Esophagus muscularis mucosa (tissue), 4 donors: Measurements from ENCODE around the gene AFF3. TPM values are rescaled to one million over a fixed set of nuclear protein-coding genes. Genes with fewer than 3 reads are reported as not detected.
A peak's percentile ranks its signal among the peaks of the same experiment; 100 is the strongest.
"Not testable (repeated sequence)": the region's sequence is repeated elsewhere in the genome, so short reads cannot be mapped to it uniquely, and the experiment has no call there.

Experiments
- DNase-seq: peaks from one replicate; pipeline ENCODE4 v3.0.0-alpha.2; 2017; ENCODE audit errors: extremely low spot score
- H3K27ac ChIP-seq, 4 donors: fragments of 200-600 bp; sonication (generic); replicated peaks in 1 of 4; 1 replicate in 3 of 4; 2 replicates in 1 of 4; pipeline ENCODE4 v1.5.1; 2016 to 2019; ENCODE audit warnings: mild to moderate bottlenecking in 1 of 4
- H3K27me3 ChIP-seq, 4 donors: fragments of 200-600 bp; sonication (generic); one replicate each; pipeline versions ENCODE4 v1.5.1 to v1.6.0; 2016 to 2019
- H3K36me3 ChIP-seq, 4 donors: fragments of 200-600 bp; sonication (generic); one replicate each; pipeline ENCODE4 v1.5.1; 2016 to 2019
- H3K4me1 ChIP-seq, 4 donors: fragments of 200-600 bp; sonication (generic); one replicate each; pipeline ENCODE4 v1.5.1; 2016 to 2019
- H3K4me3 ChIP-seq, 4 donors: fragments of 200-600 bp; sonication (generic); 1 replicate in 2 of 4; 2 replicates in 2 of 4; pipeline ENCODE4 v1.5.1; 2016 to 2019; ENCODE audit warnings: mild to moderate bottlenecking in 4 of 4, moderate library complexity in 1 of 4
- H3K9me3 ChIP-seq, 4 donors: fragments of 200-600 bp; sonication (generic); 1 replicate in 3 of 4; 2 replicates in 1 of 4; pipeline ENCODE4 v1.5.1; 2016 to 2019
- EP300 ChIP-seq: sonication (generic); formaldehyde crosslinking; IDR thresholded peaks from one replicate; pipeline ENCODE4 v1.6.1; 2017; ENCODE audit warnings: antibody characterized with exemption
- POLR2A ChIP-seq: fragments of 450-650 bp; IDR thresholded peaks from one replicate; pipeline ENCODE4 v1.6.1; 2017; ENCODE audit warnings: antibody characterized with exemption, moderate library complexity, mild to moderate bottlenecking, low read depth
- POLR2AphosphoS5 ChIP-seq, 2 donors: sonication (generic); formaldehyde crosslinking; IDR thresholded peaks; one replicate each; pipeline ENCODE4 v1.6.1; 2017; ENCODE audit warnings: antibody characterized with exemption in 2 of 2
- WGBS: methylation state at CpG from one replicate; pipeline ENCODE4 v1.1.5; 2018; 5-methylcytosine and 5-hydroxymethylcytosine counted together
- intact Hi-C: fragments of 100-400 bp; cut with DNase I; formaldehyde crosslinking; loops from one replicate; pipeline ENCODE4 v1.15.1; 2023
- total RNA-seq, 4 donors: library from RNA; depleted of rRNA; stranded (reverse); fragments of >200 nt; gene quantifications; one replicate each; pipeline versions ENCODE4 v1.1.0 to v1.2.1, GENCODE V29; 2016
- TF ChIP-seq, protein P1 (sequence below), 3 experiments: fragments of 200-600 bp in 2 of 3; fragments of 450-650 bp in 1 of 3; sonication (generic) in 2 of 3; IDR thresholded peaks; one replicate each; pipeline ENCODE4 v1.5.1; 2017 to 2019; ENCODE audit warnings: antibody characterized with exemption in 3 of 3, mild to moderate bottlenecking in 2 of 3, moderate library complexity in 1 of 3

AFF3 gene
- total RNA-seq, 4 donors from 2014 or later = 36.4 to 99.5 (median 56.9) TPM

DNA sequence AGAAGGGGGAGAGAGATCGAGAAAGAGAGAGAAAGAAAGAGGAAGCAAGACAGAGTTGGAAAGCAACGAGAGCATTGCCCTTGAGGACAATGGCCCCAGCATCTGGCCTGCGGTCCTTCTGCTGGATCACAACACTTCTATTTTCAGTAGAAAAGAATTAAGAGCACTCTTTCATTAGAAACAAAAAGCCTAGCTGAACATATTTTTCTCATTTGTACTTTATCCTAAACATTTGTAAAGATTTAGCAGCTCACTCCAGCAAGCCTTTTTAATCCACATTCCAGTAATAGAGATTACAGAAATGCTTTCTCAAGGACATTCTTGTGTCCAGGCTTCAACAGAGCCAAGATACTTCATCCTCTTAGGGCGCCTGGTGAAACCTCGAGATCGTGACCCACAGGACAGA lies 31.6 kb upstream of the AFF3 start:
- H3K4me1 ChIP-seq = peaks cover 0 to 11% (median 3%) of the 10 kb centered on the region in 4 donors
- H3K27ac ChIP-seq = peak overlapping the region in 3 of 4 donors; percentile 22 to 66 (median 40)
- no peak for TF ChIP-seq EP300
- TF ChIP-seq POLR2A = no peak
- TF ChIP-seq POLR2AphosphoS5 (IDR thresholded peaks at IDR 0.05) = no peak
- TF ChIP-seq, protein P1, sequence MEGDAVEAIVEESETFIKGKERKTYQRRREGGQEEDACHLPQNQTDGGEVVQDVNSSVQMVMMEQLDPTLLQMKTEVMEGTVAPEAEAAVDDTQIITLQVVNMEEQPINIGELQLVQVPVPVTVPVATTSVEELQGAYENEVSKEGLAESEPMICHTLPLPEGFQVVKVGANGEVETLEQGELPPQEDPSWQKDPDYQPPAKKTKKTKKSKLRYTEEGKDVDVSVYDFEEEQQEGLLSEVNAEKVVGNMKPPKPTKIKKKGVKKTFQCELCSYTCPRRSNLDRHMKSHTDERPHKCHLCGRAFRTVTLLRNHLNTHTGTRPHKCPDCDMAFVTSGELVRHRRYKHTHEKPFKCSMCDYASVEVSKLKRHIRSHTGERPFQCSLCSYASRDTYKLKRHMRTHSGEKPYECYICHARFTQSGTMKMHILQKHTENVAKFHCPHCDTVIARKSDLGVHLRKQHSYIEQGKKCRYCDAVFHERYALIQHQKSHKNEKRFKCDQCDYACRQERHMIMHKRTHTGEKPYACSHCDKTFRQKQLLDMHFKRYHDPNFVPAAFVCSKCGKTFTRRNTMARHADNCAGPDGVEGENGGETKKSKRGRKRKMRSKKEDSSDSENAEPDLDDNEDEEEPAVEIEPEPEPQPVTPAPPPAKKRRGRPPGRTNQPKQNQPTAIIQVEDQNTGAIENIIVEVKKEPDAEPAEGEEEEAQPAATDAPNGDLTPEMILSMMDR (IDR thresholded peaks at IDR 0.05) = no peak
- intact Hi-C loops = no loop called here
- H3K4me3 ChIP-seq = no peak overlapping the region
- H3K27me3 ChIP-seq = no peaks in the 10 kb centered on the region
- no peaks in the 10 kb centered on the region for H3K9me3 ChIP-seq
- WGBS = 48% methylated on average over 6 of the region's 6 CpGs
- DNase-seq = no peak
- no peaks in the 10 kb centered on the region for H3K36me3 ChIP-seq

DNA sequence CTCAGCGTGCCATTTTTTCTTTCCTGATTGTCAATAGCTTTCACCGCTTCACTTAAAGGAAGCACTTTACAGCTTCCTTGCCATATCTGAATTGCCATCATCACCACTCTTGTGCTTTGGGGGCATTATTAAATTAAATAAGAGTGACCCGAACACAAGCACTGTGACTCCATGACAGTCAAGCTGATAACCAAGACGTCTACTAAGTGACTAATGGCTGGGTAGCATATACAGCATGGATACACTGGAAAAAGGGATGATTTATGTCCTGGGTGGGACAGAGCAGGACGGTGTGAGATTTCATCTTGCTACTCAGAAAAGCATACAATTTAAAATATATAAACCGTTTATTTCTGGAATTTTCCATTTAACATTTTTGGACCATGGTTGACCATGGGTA lies 24.3 kb upstream of the AFF3 start:
- intact Hi-C loops = no loop called here
- WGBS = 87% methylated on average over 6 of the region's 6 CpGs

DNA sequence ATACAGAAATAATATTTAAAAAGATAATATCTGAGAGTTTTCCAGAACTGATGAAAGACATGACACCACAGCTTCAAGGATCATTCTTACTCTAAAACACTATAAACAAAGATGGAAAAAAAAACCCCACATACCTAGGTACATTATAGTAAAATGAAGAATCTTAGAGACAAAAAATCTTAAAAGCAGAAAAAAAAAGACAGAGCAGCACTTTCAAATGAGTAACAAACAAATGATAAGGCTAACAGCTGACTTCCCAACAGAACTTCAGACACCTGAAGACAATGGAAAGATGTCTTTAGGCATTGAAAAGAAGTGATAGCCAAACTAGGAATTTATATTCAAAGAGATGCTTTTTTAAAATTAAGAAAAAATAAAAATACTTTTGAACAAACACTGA lies 21.2 kb upstream of the AFF3 start:
- H3K4me3 ChIP-seq = no peak overlapping the region
- no peak for DNase-seq
- no peaks in the 10 kb centered on the region for H3K27me3 ChIP-seq
- H3K9me3 ChIP-seq = peaks cover 0 to 8% (median 0%) of the 10 kb centered on the region in 4 donors
- TF ChIP-seq, protein P1 (IDR thresholded peaks at IDR 0.05) = no peak
- TF ChIP-seq POLR2A = no peak
- no peaks in the 10 kb centered on the region for H3K4me1 ChIP-seq
- intact Hi-C loops = no loop called here
- H3K36me3 ChIP-seq = no peaks in the 10 kb centered on the region
- no peak overlapping the region for H3K27ac ChIP-seq

More for the DNA sequence above, 24.3 kb upstream of the AFF3 start:
- Histone ChIP-seq H3K36me3 (no peaks in the 10 kb centered on the region), H3K4me3 (no peak overlapping the region), H3K27me3 (no peaks in the 10 kb centered on the region), H3K4me1 (no peaks in the 10 kb centered on the region), H3K27ac (no peak overlapping the region), H3K9me3 (peaks cover 0 to 8% (median 0%) of the 10 kb centered on the region in 4 donors)
- no peak for DNase-seq
- TF ChIP-seq POLR2AphosphoS5 (IDR thresholded peaks at IDR 0.05) (no peak), POLR2A (no peak), EP300 (no peak)
- TF ChIP-seq, protein P1 (IDR thresholded peaks at IDR 0.05) = no peak

DNA sequence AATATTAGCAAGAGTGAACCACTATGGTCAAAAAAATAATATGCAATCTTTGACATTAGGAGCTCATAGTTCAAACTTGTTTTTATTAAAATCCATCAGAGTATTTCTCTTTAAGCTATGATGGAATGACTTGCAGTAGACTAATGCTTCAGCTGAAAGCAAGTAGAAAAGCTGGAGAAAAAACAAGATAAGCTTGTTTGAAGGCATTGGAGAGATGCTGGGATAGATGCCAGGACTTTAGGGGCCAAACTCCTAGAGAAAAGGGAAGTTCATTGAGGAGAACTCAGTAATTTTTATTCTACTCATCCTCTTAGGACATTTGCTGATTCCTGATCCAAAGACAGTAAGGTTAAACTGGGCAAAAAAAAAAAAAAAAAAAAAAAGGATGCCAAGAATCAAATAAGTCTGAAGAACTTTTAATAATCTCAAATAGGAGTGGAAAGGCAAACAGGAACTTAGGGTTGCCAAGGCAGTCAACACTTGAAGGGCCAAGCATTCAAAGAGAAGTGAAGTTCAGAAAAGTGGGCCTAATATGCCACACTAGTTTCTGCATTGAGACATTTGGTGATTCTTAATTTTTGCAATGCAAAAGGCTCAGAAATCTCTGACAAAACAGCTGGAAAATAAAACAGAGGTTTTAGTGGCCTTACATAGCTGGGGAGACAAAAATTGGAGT lies 19.7 kb upstream of the AFF3 start:
- H3K36me3 ChIP-seq = no peaks in the 10 kb centered on the region
- intact Hi-C loops = no loop called here
- H3K27ac ChIP-seq = no peak overlapping the region
- H3K4me1 ChIP-seq = no peaks in the 10 kb centered on the region
- no peak for DNase-seq
- no peak overlapping the region for H3K4me3 ChIP-seq
- peaks cover 0 to 8% (median 0%) of the 10 kb centered on the region in 4 donors for H3K9me3 ChIP-seq
- H3K27me3 ChIP-seq = no peaks in the 10 kb centered on the region
- TF ChIP-seq POLR2A = no peak
- TF ChIP-seq, protein P1 (IDR thresholded peaks at IDR 0.05) = no peak
- no peak for TF ChIP-seq EP300
- TF ChIP-seq POLR2AphosphoS5 (IDR thresholded peaks at IDR 0.05) = no peak

DNA sequence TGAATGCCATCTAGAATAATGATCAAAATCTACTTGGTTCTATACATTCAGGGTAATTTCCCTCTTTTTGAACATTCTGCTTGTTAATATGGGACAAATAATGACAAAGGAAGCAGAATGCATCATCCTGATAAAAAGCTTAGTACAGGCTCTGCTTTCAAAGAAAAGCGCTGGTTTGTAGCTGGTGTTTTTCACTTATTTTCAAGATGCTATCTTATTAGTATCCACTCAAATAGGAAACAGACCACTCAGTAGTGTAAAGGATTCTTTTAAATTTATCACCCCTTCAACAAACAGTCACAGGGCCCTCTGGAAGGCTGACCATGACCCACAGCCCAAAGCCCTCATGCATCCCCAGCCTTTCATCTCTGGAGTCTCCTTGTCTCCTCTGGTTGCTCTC lies 18.0 kb upstream of the AFF3 start:
- H3K4me1 ChIP-seq = no peaks in the 10 kb centered on the region
- 90% methylated on average over 1 of the region's 1 CpG for WGBS
- H3K36me3 ChIP-seq = no peaks in the 10 kb centered on the region
- H3K27me3 ChIP-seq = no peaks in the 10 kb centered on the region
- intact Hi-C loops = no loop called here
- H3K9me3 ChIP-seq = peaks cover 0 to 8% (median 0%) of the 10 kb centered on the region in 4 donors
- no peak for DNase-seq
- H3K27ac ChIP-seq = no peak overlapping the region
- TF ChIP-seq POLR2A = no peak
- TF ChIP-seq, protein P1 (IDR thresholded peaks at IDR 0.05) = no peak
- no peak for TF ChIP-seq POLR2AphosphoS5 (IDR thresholded peaks at IDR 0.05)
- no peak for TF ChIP-seq EP300
- no peak overlapping the region for H3K4me3 ChIP-seq

DNA sequence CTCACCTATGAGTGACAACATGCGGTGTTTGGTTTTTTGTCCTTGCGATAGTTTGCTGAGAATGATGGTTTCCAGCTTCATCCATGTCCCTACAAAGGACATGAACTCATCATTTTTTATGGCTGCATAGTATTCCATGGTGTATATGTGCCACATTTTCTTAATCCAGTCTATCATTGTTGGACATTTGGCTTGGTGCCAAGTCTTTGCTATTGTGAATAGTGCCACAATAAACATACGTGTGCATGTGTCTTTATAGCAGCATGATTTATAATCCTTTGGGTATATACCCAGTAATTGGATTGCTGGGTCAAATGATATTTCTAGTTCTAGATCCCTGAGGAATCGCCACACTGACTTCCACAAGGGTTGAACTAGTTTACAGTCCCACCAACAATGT lies 9.4 kb upstream of the AFF3 start:
- H3K4me1 ChIP-seq, H3K36me3 ChIP-seq, H3K27me3 ChIP-seq, H3K4me3 ChIP-seq, DNase-seq, intact Hi-C loops, H3K9me3 ChIP-seq, H3K27ac ChIP-seq: not testable (repeated sequence)
- 89% methylated on average over 4 of the region's 4 CpGs for whole genome bisulfite sequencing
